Activated naive CD8-positive, alpha-beta T cell treated with anti-CD3 and anti-CD28 coated beads, Interleukin-2, amount 50 U/mL, for 24 hours (primary cell): Measurements from ENCODE around the gene CHRDL1.
"Not testable (repeated sequence)": the region's sequence is repeated elsewhere in the genome, so short reads cannot be mapped to it uniquely, and the experiment has no call there.

Experiments
- ATAC-seq: fragments of 150-1000 bp; cut with Tn5 transposase; one replicate; pipeline ENCODE4 v1.10.0; 2021
- DNase-seq: peaks from one replicate; pipeline ENCODE4 v3.0.0; 2021
- H3K27ac Mint-ChIP-seq: one replicate; pipeline ENCODE4 v1.8.0; 2021; ENCODE audit warnings: mild to moderate bottlenecking, mixed read lengths
- H3K27me3 Mint-ChIP-seq: one replicate; pipeline ENCODE4 v1.8.0; 2021; ENCODE audit warnings: mixed read lengths
- H3K36me3 Mint-ChIP-seq: one replicate; pipeline ENCODE4 v1.8.0; 2021; ENCODE audit warnings: low read depth, mixed read lengths
- H3K4me1 Mint-ChIP-seq: one replicate; pipeline ENCODE4 v1.8.0; 2021; ENCODE audit warnings: mixed read lengths
- H3K4me3 Mint-ChIP-seq: one replicate; pipeline ENCODE4 v1.8.0; 2021; ENCODE audit warnings: mild to moderate bottlenecking, moderate library complexity, mixed read lengths
- H3K9me3 Mint-ChIP-seq: one replicate; pipeline ENCODE4 v1.8.0; 2021; ENCODE audit warnings: mixed read lengths

CHRDL1 gene

GRCh38 chrX:110795645-110796406 is at the start of gene CHRDL1:
CHRDL1 (minus strand) TSS chrX:110795817; CDS start chrX:110792181, 3,636 bp downstream.
- no peaks in the 10 kb centered on the region for H3K9me3 Mint-ChIP-seq
- peak within 1 kb of the TSS; percentile 14 for H3K4me3 Mint-ChIP-seq
- DNase-seq, result no peak
- no peaks in the 10 kb centered on the region for H3K36me3 Mint-ChIP-seq
- no peak within 1 kb of the TSS for H3K27ac Mint-ChIP-seq
- no peak for ATAC-seq
- peaks cover 2% of the 10 kb centered on the region for H3K4me1 Mint-ChIP-seq
- peaks cover 5% of the 10 kb centered on the region for H3K27me3 Mint-ChIP-seq

GRCh38 chrX:110836982-110837381 is 41.4 kb upstream of the CHRDL1 start:
- H3K27me3 Mint-ChIP-seq, result no peaks in the 10 kb centered on the region
- ATAC-seq (no peak), DNase-seq (no peak)
- H3K4me3 Mint-ChIP-seq, result no peak overlapping the region
- H3K9me3 Mint-ChIP-seq, result no peaks in the 10 kb centered on the region
- H3K27ac Mint-ChIP-seq, result no peak overlapping the region
- H3K4me1 Mint-ChIP-seq, result no peaks in the 10 kb centered on the region
- no peaks in the 10 kb centered on the region for H3K36me3 Mint-ChIP-seq

GRCh38 chrX:110836451-110836850 is 40.8 kb upstream of the CHRDL1 start:
- Mint-ChIP-seq H3K9me3 (no peaks in the 10 kb centered on the region), H3K27ac (no peak overlapping the region)
- no peak for ATAC-seq

GRCh38 chrX:110836001-110836400 is 40.4 kb upstream of the CHRDL1 start:
- no peak overlapping the region for H3K27ac Mint-ChIP-seq
- no peaks in the 10 kb centered on the region for H3K9me3 Mint-ChIP-seq
- no peaks in the 10 kb centered on the region for H3K36me3 Mint-ChIP-seq
- no peaks in the 10 kb centered on the region for H3K4me1 Mint-ChIP-seq
- DNase-seq (no peak), ATAC-seq (no peak)
- H3K27me3 Mint-ChIP-seq, result no peaks in the 10 kb centered on the region
- H3K4me3 Mint-ChIP-seq, result no peak overlapping the region

More at GRCh38 chrX:110836451-110836850, 40.8 kb upstream of the CHRDL1 start:
- DNase-seq, result no peak
- Mint-ChIP-seq H3K27me3 (no peaks in the 10 kb centered on the region), H3K4me1 (no peaks in the 10 kb centered on the region), H3K4me3 (no peak overlapping the region), H3K36me3 (no peaks in the 10 kb centered on the region)

- Mint-ChIP-seq H3K9me3 (no peaks in the 10 kb centered on the region), H3K36me3 (no peaks in the 10 kb centered on the region), H3K27ac (no peak overlapping the region), H3K27me3 (no peaks in the 10 kb centered on the region), H3K4me3 (no peak overlapping the region), H3K4me1 (no peaks in the 10 kb centered on the region)
- DNase-seq (no peak), ATAC-seq (no peak)
These were observed 30.4 kb upstream of the CHRDL1 start for GRCh38 chrX:110825972-110826371.

- H3K4me3 Mint-ChIP-seq, H3K27ac Mint-ChIP-seq, DNase-seq, H3K4me1 Mint-ChIP-seq, H3K9me3 Mint-ChIP-seq, H3K36me3 Mint-ChIP-seq, ATAC-seq, H3K27me3 Mint-ChIP-seq: not testable (repeated sequence)
These were observed 20.9 kb upstream of the CHRDL1 start for GRCh38 chrX:110816543-110816942.

GRCh38 chrX:110806145-110806544 is 10.5 kb upstream of the CHRDL1 start:
- H3K9me3 Mint-ChIP-seq, result no peaks in the 10 kb centered on the region
- H3K27ac Mint-ChIP-seq, result no peak overlapping the region
- no peak overlapping the region for H3K4me3 Mint-ChIP-seq
- no peaks in the 10 kb centered on the region for H3K36me3 Mint-ChIP-seq
- H3K4me1 Mint-ChIP-seq, result no peaks in the 10 kb centered on the region
- H3K27me3 Mint-ChIP-seq, result no peaks in the 10 kb centered on the region
- no peak for DNase-seq
- no peak for ATAC-seq

- no peaks in the 10 kb centered on the region for H3K4me1 Mint-ChIP-seq
- no peaks in the 10 kb centered on the region for H3K36me3 Mint-ChIP-seq
- ATAC-seq (no peak), DNase-seq (no peak)
- no peak overlapping the region for H3K27ac Mint-ChIP-seq
- no peaks in the 10 kb centered on the region for H3K27me3 Mint-ChIP-seq
- no peak overlapping the region for H3K4me3 Mint-ChIP-seq
- no peaks in the 10 kb centered on the region for H3K9me3 Mint-ChIP-seq
These were observed 9.7 kb upstream of the CHRDL1 start for GRCh38 chrX:110805303-110805702.

GRCh38 chrX:110804446-110804845 is 8.8 kb upstream of the CHRDL1 start:
- H3K9me3 Mint-ChIP-seq, result no peaks in the 10 kb centered on the region
- H3K4me1 Mint-ChIP-seq, result no peaks in the 10 kb centered on the region
- H3K4me3 Mint-ChIP-seq, result no peak overlapping the region
- H3K36me3 Mint-ChIP-seq, result no peaks in the 10 kb centered on the region
- ATAC-seq (no peak), DNase-seq (no peak)
- H3K27ac Mint-ChIP-seq, result no peak overlapping the region
- H3K27me3 Mint-ChIP-seq, result no peaks in the 10 kb centered on the region

- no peaks in the 10 kb centered on the region for H3K4me1 Mint-ChIP-seq
These were observed 7.9 kb upstream of the CHRDL1 start for GRCh38 chrX:110803506-110803905.

GRCh38 chrX:110796407-110796697 is 735 bp upstream of the CHRDL1 start:
- Mint-ChIP-seq H3K27me3 (peaks cover 5% of the 10 kb centered on the region), H3K4me1 (peaks cover 2% of the 10 kb centered on the region), H3K36me3 (no peaks in the 10 kb centered on the region), H3K4me3 (peak overlapping the region; percentile 14), H3K9me3 (no peaks in the 10 kb centered on the region), H3K27ac (no peak overlapping the region)
- DNase-seq (no peak), ATAC-seq (no peak)

More at GRCh38 chrX:110803506-110803905, 7.9 kb upstream of the CHRDL1 start:
- no peak for DNase-seq
- H3K27me3 Mint-ChIP-seq, result no peaks in the 10 kb centered on the region
- H3K4me3 Mint-ChIP-seq, result no peak overlapping the region
- H3K27ac Mint-ChIP-seq, result no peak overlapping the region
- no peaks in the 10 kb centered on the region for H3K9me3 Mint-ChIP-seq
- H3K36me3 Mint-ChIP-seq, result no peaks in the 10 kb centered on the region
- ATAC-seq, result no peak

GRCh38 chrX:110794601-110795000 is 1.0 kb downstream of the CHRDL1 start:
- Mint-ChIP-seq H3K4me1 (peaks cover 2% of the 10 kb centered on the region), H3K27me3 (peaks cover 5% of the 10 kb centered on the region), H3K36me3 (no peaks in the 10 kb centered on the region), H3K9me3 (no peaks in the 10 kb centered on the region), H3K4me3 (no peak overlapping the region), H3K27ac (no peak overlapping the region)
- ATAC-seq, result no peak
- DNase-seq, result no peak

GRCh38 chrX:110791071-110791470 is 4.5 kb downstream of the CHRDL1 start:
- no peak for ATAC-seq
- H3K9me3 Mint-ChIP-seq, result no peaks in the 10 kb centered on the region
- no peak overlapping the region for H3K4me3 Mint-ChIP-seq
- no peaks in the 10 kb centered on the region for H3K36me3 Mint-ChIP-seq
- DNase-seq, result no peak
- no peak overlapping the region for H3K27ac Mint-ChIP-seq
- no peaks in the 10 kb centered on the region for H3K4me1 Mint-ChIP-seq
- peaks cover under 1% of the 10 kb centered on the region for H3K27me3 Mint-ChIP-seq

- no peak for DNase-seq
These were observed 9.1 kb downstream of the CHRDL1 start for GRCh38 chrX:110786486-110786885.

GRCh38 chrX:110759785-110760184 is 35.8 kb downstream of the CHRDL1 start:
- Mint-ChIP-seq H3K27ac (no peak overlapping the region), H3K36me3 (no peaks in the 10 kb centered on the region), H3K4me1 (no peaks in the 10 kb centered on the region), H3K27me3 (no peaks in the 10 kb centered on the region), H3K9me3 (peaks cover 4% of the 10 kb centered on the region), H3K4me3 (no peak overlapping the region)
- DNase-seq, result no peak
- no peak for ATAC-seq

More at GRCh38 chrX:110786486-110786885, 9.1 kb downstream of the CHRDL1 start:
- Mint-ChIP-seq H3K36me3 (no peaks in the 10 kb centered on the region), H3K9me3 (no peaks in the 10 kb centered on the region), H3K4me1 (no peaks in the 10 kb centered on the region), H3K27ac (no peak overlapping the region), H3K27me3 (no peaks in the 10 kb centered on the region), H3K4me3 (no peak overlapping the region)
- ATAC-seq, result no peak
